Naive thymus-derived CD4-positive, alpha-beta T cell (primary cell): ENCODE results near the gene TAGAP. TPM values are rescaled to one million over a fixed set of nuclear protein-coding genes. Genes with fewer than 3 reads are reported as not detected.

Experiments
- ATAC-seq: fragments of 150-1000 bp; cut with Tn5 transposase; 2 replicates; pipeline ENCODE4 v1.10.0; 2021; ENCODE audit warnings: mild to moderate bottlenecking, moderate library complexity
- CTCF ChIA-PET: fragments of 350-600 bp; sonication (Branson Sonifier 250); formaldehyde crosslinking; loops from one replicate; lab custom pipeline; 2021; ENCODE audit warnings: antibody characterized with exemption; lab: Charles Lee
- POLR2A ChIA-PET: fragments of 350-600 bp; sonication (Branson Sonifier 250); formaldehyde crosslinking; loops from one replicate; lab custom pipeline; 2021; ENCODE audit warnings: antibody characterized with exemption, inconsistent platforms; lab: Charles Lee
- DNase-seq, 9 donors: peaks; one replicate each; pipeline versions ENCODE4 v3.0.0 to v3.0.0-alpha.2; 2020 to 2022; ENCODE audit warnings: mixed read lengths in 1 of 9
- H3K27ac ChIP-seq: one replicate; pipeline ENCODE4 v1.7.0; 2013; ENCODE audit warnings: mild to moderate bottlenecking, low read depth, low read length, moderate library complexity
- H3K27me3 ChIP-seq, 2 donors: one replicate each; pipeline ENCODE4 v1.7.0; 2013; ENCODE audit warnings: low read length in 2 of 2, mild to moderate bottlenecking in 2 of 2, moderate library complexity in 2 of 2; ENCODE audit not compliant: control insufficient read depth in 2 of 2, insufficient read depth in 2 of 2
- H3K36me3 ChIP-seq, 3 experiments: 1 replicate in 2 of 3; 2 replicates in 1 of 3; pipeline ENCODE4 v1.7.0; 2013; ENCODE audit warnings: low read length in 3 of 3, mild to moderate bottlenecking in 3 of 3, moderate library complexity in 1 of 3; ENCODE audit not compliant: insufficient read depth in 3 of 3, control insufficient read depth in 2 of 3
- H3K4me1 ChIP-seq, 2 donors: one replicate each; pipeline ENCODE4 v1.7.0; 2013; ENCODE audit warnings: low read length in 2 of 2, mild to moderate bottlenecking in 2 of 2, moderate library complexity in 1 of 2; ENCODE audit not compliant: control insufficient read depth in 2 of 2, insufficient read depth in 2 of 2
- H3K4me3 ChIP-seq: 2 replicates; pipeline ENCODE4 v1.7.0; 2013; ENCODE audit warnings: mild to moderate bottlenecking, low read length
- H3K9me3 ChIP-seq, 3 experiments: 1 replicate in 2 of 3; 2 replicates in 1 of 3; pipeline ENCODE4 v1.7.0; 2013; ENCODE audit warnings: low read length in 3 of 3; ENCODE audit not compliant: control insufficient read depth in 2 of 3
- H3K27ac Mint-ChIP-seq, 9 donors: one replicate each; pipeline ENCODE4 v1.8.0; 2020 to 2022; ENCODE audit warnings: mixed read lengths in 9 of 9, mild to moderate bottlenecking in 8 of 9, moderate library complexity in 5 of 9, inconsistent platforms in 2 of 9
- H3K27me3 Mint-ChIP-seq, 5 donors: one replicate each; pipeline ENCODE4 v1.8.0; 2021 to 2022; ENCODE audit warnings: mixed read lengths in 5 of 5, mild to moderate bottlenecking in 1 of 5
- H3K36me3 Mint-ChIP-seq, 5 donors: one replicate each; pipeline ENCODE4 v1.8.0; 2020 to 2022; ENCODE audit warnings: mixed read lengths in 5 of 5, mild to moderate bottlenecking in 3 of 5, inconsistent platforms in 1 of 5
- H3K4me1 Mint-ChIP-seq, 7 donors: one replicate each; pipeline ENCODE4 v1.8.0; 2020 to 2022; ENCODE audit warnings: mixed read lengths in 7 of 7, mild to moderate bottlenecking in 3 of 7, inconsistent platforms in 1 of 7
- H3K4me3 Mint-ChIP-seq, 10 donors: one replicate each; pipeline ENCODE4 v1.8.0; 2020 to 2022; ENCODE audit warnings: mild to moderate bottlenecking in 10 of 10, mixed read lengths in 10 of 10, moderate library complexity in 6 of 10, inconsistent platforms in 2 of 10
- H3K9me3 Mint-ChIP-seq, 11 donors: one replicate each; pipeline ENCODE4 v1.8.0; 2020 to 2022; ENCODE audit warnings: mixed read lengths in 11 of 11, mild to moderate bottlenecking in 4 of 11, inconsistent platforms in 1 of 11, moderate library complexity in 1 of 11
- intact Hi-C, 2 donors: fragments of 100-400 bp; cut with micrococcal nuclease; formaldehyde crosslinking; loops; one replicate each; pipeline ENCODE4 v1.15.1; 2023
- polyA plus RNA-seq, 2 donors: library from polyadenylated mRNA; unstranded; fragments of 300-500 nt; fragmentation: Illumina TruSeq; gene quantifications; one replicate each; pipeline ENCODE4 v1.2.3, GENCODE V29; 2021
- total RNA-seq, 6 experiments: library from RNA in 5 of 6; stranded (reverse) in 5 of 6; gene quantifications; 1 replicate in 5 of 6; 2 replicates in 1 of 6; pipeline ENCODE4 v1.2.3 and lab custom pipeline; 2021 to 2026

Gene TAGAP
- total and polyA plus RNA-seq, 7 experiments from 2014 or later, result 53.5 to 222 (median 151) TPM

- ATAC-seq (no peak), DNase-seq (no peak)
- peaks cover 10 to 30% (median 28%) of the 10 kb centered on the region in 7 donors for H3K4me1 Mint-ChIP-seq
- Histone ChIP-seq H3K36me3 (peaks cover 0 to 4% (median 2%) of the 10 kb centered on the region in 3 experiments), H3K27ac (no peak overlapping the region), H3K9me3 (no peaks in the 10 kb centered on the region), H3K4me1 (peaks cover 13 to 29% of the 10 kb centered on the region in 2 donors), H3K27me3 (no peaks in the 10 kb centered on the region), H3K4me3 (no peak overlapping the region)
- peaks cover 0 to 2% (median 0%) of the 10 kb centered on the region in 5 donors for H3K27me3 Mint-ChIP-seq
- H3K27ac Mint-ChIP-seq, result peak overlapping the region in 4 of 9 donors; percentile 38 to 65 (median 56)
- peaks cover 0 to 4% (median 0%) of the 10 kb centered on the region in 11 donors for H3K9me3 Mint-ChIP-seq
- peak overlapping the region in 4 of 10 donors; percentile 10 to 33 (median 18) for H3K4me3 Mint-ChIP-seq
- POLR2A ChIA-PET, result interaction anchor here (0.7 to 1.2 kb wide), 3 partner anchors 9 to 45 kb away, joined by 3 to 5 read pairs (median 3); no protein-coding TSS in a partner anchor
- peaks cover 2 to 14% (median 12%) of the 10 kb centered on the region in 5 donors for H3K36me3 Mint-ChIP-seq
- CTCF ChIA-PET, result no interaction called here
- intact Hi-C loops, result loop anchor here in 1 of 2 donors (1.0 to 10.0 kb wide), 2 partner anchors 9 to 677 kb away; partner anchors contain the start of gene WTAP
Measured at GRCh38 chr6:159047891-159048685, 3.3 kb upstream of the TAGAP start.

GRCh38 chr6:159045801-159046200, 1.0 kb upstream of the TAGAP start:
- ATAC-seq (no peak), DNase-seq (peak in 1 of 9 donors; percentile 8)
- Mint-ChIP-seq H3K27ac (peak overlapping the region; percentile 94 to 100 (median 98)), H3K27me3 (peaks cover 0 to 2% (median 0%) of the 10 kb centered on the region in 5 donors), H3K9me3 (peaks cover 0 to 4% (median 0%) of the 10 kb centered on the region in 11 donors), H3K36me3 (peaks cover 17 to 37% (median 33%) of the 10 kb centered on the region in 5 donors), H3K4me1 (peaks cover 30 to 51% (median 47%) of the 10 kb centered on the region in 7 donors), H3K4me3 (peak overlapping the region in 9 of 10 donors; percentile 92 to 100 (median 99))
- peaks cover 26 to 40% of the 10 kb centered on the region in 2 donors for H3K4me1 ChIP-seq
- POLR2A ChIA-PET, result interaction anchor here (0.6 to 13.6 kb wide), 5 partner anchors 11 to 1477 kb away, joined by 3 to 267 read pairs (median 41); no protein-coding TSS in a partner anchor
- no peaks in the 10 kb centered on the region for H3K27me3 ChIP-seq
- intact Hi-C loops, result loop anchor here (1.0 to 10.0 kb wide), 5 partner anchors 10 to 679 kb away; partner anchors contain the start of gene WTAP (in 1 of the 2)
- peaks cover 13 to 21% (median 17%) of the 10 kb centered on the region in 3 experiments for H3K36me3 ChIP-seq
- peak overlapping the region; percentile 92 for H3K27ac ChIP-seq
- CTCF ChIA-PET, result interaction anchor here (1.5 to 8.1 kb wide), 3 partner anchors 17 to 60 kb away, joined by 5 to 190 read pairs (median 8); no protein-coding TSS in a partner anchor
- H3K9me3 ChIP-seq, result no peaks in the 10 kb centered on the region
- H3K4me3 ChIP-seq, result peak overlapping the region; percentile 88

DNA sequence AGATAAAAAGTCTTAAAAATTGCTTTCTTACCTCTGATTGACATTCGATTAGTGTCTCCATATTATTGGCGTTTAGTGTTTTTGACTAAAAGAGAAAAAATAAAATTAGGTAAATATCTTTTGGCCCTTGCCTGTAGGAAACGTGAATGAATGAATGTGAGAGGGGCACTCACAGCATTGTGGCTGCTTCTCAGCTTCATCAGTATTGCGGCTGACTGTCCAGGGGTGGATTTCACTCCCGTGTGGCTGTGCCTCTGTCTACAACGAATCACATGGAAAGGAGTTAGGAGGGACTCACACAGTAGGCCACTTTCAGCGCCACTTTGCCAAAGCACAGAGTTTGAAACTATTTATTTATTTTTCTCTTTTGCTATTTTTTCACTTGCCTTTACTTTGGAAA, 844 bp downstream of the TAGAP start:
- ATAC-seq, result no peak
- peak overlapping the region; percentile 92 to 100 (median 99) for H3K4me3 Mint-ChIP-seq
- peaks cover 45 to 57% of the 10 kb centered on the region in 2 donors for H3K4me1 ChIP-seq

DNA sequence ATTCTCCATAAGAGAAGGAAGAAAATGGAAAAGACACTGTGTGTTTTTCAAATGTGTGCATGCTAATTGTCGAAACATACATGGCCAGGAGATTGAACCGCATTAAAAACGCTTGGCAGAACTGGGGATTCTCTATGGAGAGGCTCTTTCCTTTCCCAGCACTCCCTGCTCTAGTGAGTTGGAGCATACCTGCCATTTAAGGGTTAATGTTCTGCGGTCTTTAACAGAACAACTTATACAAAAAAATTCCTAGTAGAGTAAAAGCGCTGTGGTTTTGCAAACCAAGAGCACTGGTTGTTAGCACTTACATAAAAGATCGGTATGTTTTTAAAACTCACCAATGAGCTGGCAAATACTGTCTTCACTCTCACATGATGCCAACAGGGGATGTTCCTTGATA, 1.5 kb downstream of the TAGAP start:
- H3K27me3 Mint-ChIP-seq, result peaks cover 0 to under 1% (median 0%) of the 10 kb centered on the region in 5 donors
- ChIA-PET CTCF (interaction anchor here (1.0 to 8.1 kb wide), 10 partner anchors 13 to 91 kb away, joined by 3 to 190 read pairs (median 12); no protein-coding TSS in a partner anchor), POLR2A (interaction anchor here (0.6 to 13.6 kb wide), 12 partner anchors 10 to 91 kb away, joined by 3 to 267 read pairs (median 14); no protein-coding TSS in a partner anchor)
- peak overlapping the region; percentile 94 to 100 (median 98) for H3K27ac Mint-ChIP-seq
- H3K36me3 Mint-ChIP-seq, result peaks cover 17 to 59% (median 55%) of the 10 kb centered on the region in 5 donors
- peaks cover 34 to 41% (median 39%) of the 10 kb centered on the region in 3 experiments for H3K36me3 ChIP-seq
- H3K4me3 Mint-ChIP-seq, result peak overlapping the region; percentile 92 to 100 (median 99)
- DNase-seq (peak in 7 of 9 donors; percentile 61 to 83 (median 75)), ATAC-seq (peak; percentile 39)
- no peaks in the 10 kb centered on the region for H3K9me3 ChIP-seq
- H3K4me1 Mint-ChIP-seq, result peaks cover 41 to 72% (median 65%) of the 10 kb centered on the region in 7 donors
- peak overlapping the region; percentile 88 for H3K4me3 ChIP-seq
- intact Hi-C loops, result loop anchor here (1.0 to 10.0 kb wide), 6 partner anchors 26 to 1221 kb away; partner anchors contain the start of genes RSPH3 (in 1 of the 2), SNX9 (in 1 of the 2) and WTAP (in 1 of the 2)
- peaks cover 48 to 58% of the 10 kb centered on the region in 2 donors for H3K4me1 ChIP-seq
- H3K27ac ChIP-seq, result peak overlapping the region; percentile 92
- H3K9me3 Mint-ChIP-seq, result peaks cover 0 to 4% (median 0%) of the 10 kb centered on the region in 11 donors
- no peaks in the 10 kb centered on the region for H3K27me3 ChIP-seq

More for the DNA sequence above, 844 bp downstream of the TAGAP start:
- intact Hi-C loops, result loop anchor here (1.0 to 10.0 kb wide), 6 partner anchors 27 to 1222 kb away; partner anchors contain the start of genes RSPH3 (in 1 of the 2), SNX9 (in 1 of the 2) and WTAP (in 1 of the 2)
- Histone ChIP-seq H3K27ac (peak overlapping the region; percentile 92), H3K4me3 (peak overlapping the region; percentile 88), H3K9me3 (no peaks in the 10 kb centered on the region), H3K27me3 (no peaks in the 10 kb centered on the region), H3K36me3 (peaks cover 30 to 36% (median 33%) of the 10 kb centered on the region in 3 experiments)
- H3K36me3 Mint-ChIP-seq, result peaks cover 17 to 56% (median 51%) of the 10 kb centered on the region in 5 donors
- ChIA-PET POLR2A (interaction anchor here (0.5 to 13.6 kb wide), 16 partner anchors 10 to 980 kb away, joined by 3 to 267 read pairs (median 10); no protein-coding TSS in a partner anchor), CTCF (interaction anchor here (0.6 to 8.1 kb wide), 13 partner anchors 19 to 333 kb away, joined by 3 to 190 read pairs (median 8); no protein-coding TSS in a partner anchor)
- no peak for DNase-seq
- H3K27me3 Mint-ChIP-seq, result peaks cover 0 to 2% (median 0%) of the 10 kb centered on the region in 5 donors
- peaks cover 37 to 70% (median 64%) of the 10 kb centered on the region in 7 donors for H3K4me1 Mint-ChIP-seq
- peaks cover 0 to 4% (median 0%) of the 10 kb centered on the region in 11 donors for H3K9me3 Mint-ChIP-seq
- peak overlapping the region; percentile 94 to 100 (median 98) for H3K27ac Mint-ChIP-seq

DNA sequence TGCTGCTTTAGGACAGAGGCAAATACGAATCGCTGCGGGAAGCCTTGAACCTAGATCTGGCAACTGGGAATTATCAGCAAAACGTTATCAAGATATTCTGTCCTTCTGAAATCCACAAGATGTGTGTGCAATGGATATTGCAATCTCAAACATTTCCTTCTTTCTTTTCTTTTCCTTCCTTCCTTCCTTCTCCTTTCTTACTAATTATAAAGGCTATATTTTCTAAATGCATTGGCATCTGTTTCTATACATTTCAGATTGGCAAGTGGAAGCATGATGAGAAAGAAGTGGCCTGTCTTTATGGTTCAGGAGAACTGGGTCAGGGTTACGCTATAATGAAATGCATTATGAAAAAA, 2.0 kb downstream of the TAGAP start:
- peaks cover 50 to 58% of the 10 kb centered on the region in 2 donors for H3K4me1 ChIP-seq

More for the DNA sequence above, 2.0 kb downstream of the TAGAP start:
- ATAC-seq, result no peak
- H3K27ac ChIP-seq, result peak overlapping the region; percentile 92
- CTCF ChIA-PET, result interaction anchor here (0.8 to 8.1 kb wide), 9 partner anchors 13 to 92 kb away, joined by 3 to 190 read pairs (median 14); no protein-coding TSS in a partner anchor
- Mint-ChIP-seq H3K27ac (peak overlapping the region; percentile 94 to 100 (median 98)), H3K9me3 (peaks cover 0 to 4% (median 0%) of the 10 kb centered on the region in 11 donors), H3K36me3 (peaks cover 17 to 61% (median 58%) of the 10 kb centered on the region in 5 donors), H3K4me3 (peak overlapping the region; percentile 92 to 100 (median 99)), H3K4me1 (peaks cover 41 to 68% (median 64%) of the 10 kb centered on the region in 7 donors), H3K27me3 (no peaks in the 10 kb centered on the region)
- no peaks in the 10 kb centered on the region for H3K9me3 ChIP-seq
- peaks cover 38 to 45% (median 43%) of the 10 kb centered on the region in 3 experiments for H3K36me3 ChIP-seq
- peak overlapping the region; percentile 88 for H3K4me3 ChIP-seq
- POLR2A ChIA-PET, result interaction anchor here (0.6 to 13.6 kb wide), 11 partner anchors 14 to 91 kb away, joined by 3 to 267 read pairs (median 6); no protein-coding TSS in a partner anchor
- DNase-seq, result no peak
- intact Hi-C loops, result loop anchor here (1.0 to 10.0 kb wide), 17 partner anchors 19 to 1221 kb away; partner anchors contain the start of genes EZR (in 1 of the 2), RSPH3 (in 1 of the 2), SNX9 (in 1 of the 2) and WTAP (in 1 of the 2)
- H3K27me3 ChIP-seq, result no peaks in the 10 kb centered on the region
